Bronchial epithelial cell (primary cell): ENCODE results near the gene TMEM51. TPM values are rescaled to one million over a fixed set of nuclear protein-coding genes. Genes with fewer than 3 reads are reported as not detected.

Experiments
- DNase-seq: peaks from one replicate; pipeline ENCODE4 v3.0.0-alpha.2; 2010; ENCODE audit warnings: low read depth
- FAIRE-seq: peaks from 2 replicates; lab custom pipeline; 2011; peaks lifted over from hg19 to GRCh38; lab: Jason Lieb, UNC
- H3K27me3 ChIP-seq: 2 replicates; pipeline ENCODE4 v1.5.1; 2011; ENCODE audit warnings: low read length; ENCODE audit not compliant: control insufficient read depth, insufficient read depth
- H3K36me3 ChIP-seq: 2 replicates; pipeline ENCODE4 v1.5.1; 2011; ENCODE audit warnings: low read length; ENCODE audit not compliant: control insufficient read depth, insufficient read depth
- H3K4me3 ChIP-seq: 2 replicates; pipeline ENCODE4 v1.5.1; 2011; ENCODE audit warnings: mild to moderate bottlenecking, low read depth, low read length, control low read depth
- total RNA-seq: library from RNA; depleted of rRNA; stranded (reverse); fragments of >200 nt; gene quantifications from 2 replicates; pipeline ENCODE4 v1.2.1, GENCODE V29; 2014
- TF ChIP-seq, protein P1 (sequence below): IDR thresholded peaks from 2 replicates; pipeline ENCODE4 v1.5.1; 2011; ENCODE audit warnings: mild to moderate bottlenecking, moderate library complexity, low read length, control low read depth, inconsistent platforms; ENCODE audit not compliant: insufficient read depth, severe bottlenecking

The TMEM51 gene
- total RNA-seq, 1 donor from 2014 or later, result 5.3 TPM

DNA sequence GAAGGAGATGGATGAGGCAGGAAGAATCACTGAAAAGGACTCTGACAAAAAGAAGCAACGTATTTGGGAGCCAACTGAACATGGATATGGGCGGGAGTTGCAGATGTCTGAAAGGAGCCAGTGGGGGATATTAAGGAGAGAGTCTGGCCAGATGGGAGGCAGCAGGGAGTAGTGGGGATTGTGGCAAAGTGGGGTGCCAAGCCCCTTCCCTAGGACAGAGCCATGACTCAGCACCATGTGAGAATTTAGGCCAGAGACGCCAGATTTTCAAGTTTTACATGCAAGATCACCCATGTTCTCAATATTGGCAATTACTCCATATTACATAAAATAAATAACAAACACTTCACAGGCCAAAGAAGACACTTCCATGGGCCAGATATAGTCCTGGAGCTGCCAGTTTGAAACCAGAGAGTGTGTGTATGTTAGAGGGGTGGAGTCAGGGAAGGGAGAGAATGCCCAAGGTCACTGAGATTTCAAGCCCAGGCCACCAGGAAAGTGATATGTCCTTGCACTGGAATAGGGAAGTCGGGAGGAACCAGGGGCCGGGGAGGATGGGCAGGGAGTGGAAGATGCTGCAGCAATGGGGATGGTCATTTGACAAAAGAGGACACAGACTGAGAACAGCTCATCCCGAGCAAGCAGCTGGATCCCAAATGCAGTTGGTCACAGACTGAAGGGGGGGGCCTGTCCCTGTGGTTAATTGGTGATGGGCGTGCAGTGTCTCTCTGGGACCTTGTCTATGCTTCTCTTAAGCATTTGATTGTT is 23.5 kb downstream of the TMEM51 start:
- Histone ChIP-seq H3K27me3 (no peaks in the 10 kb centered on the region), H3K4me3 (no peak overlapping the region), H3K36me3 (no peaks in the 10 kb centered on the region)
- DNase-seq, result no peak
- TF ChIP-seq, protein P1, sequence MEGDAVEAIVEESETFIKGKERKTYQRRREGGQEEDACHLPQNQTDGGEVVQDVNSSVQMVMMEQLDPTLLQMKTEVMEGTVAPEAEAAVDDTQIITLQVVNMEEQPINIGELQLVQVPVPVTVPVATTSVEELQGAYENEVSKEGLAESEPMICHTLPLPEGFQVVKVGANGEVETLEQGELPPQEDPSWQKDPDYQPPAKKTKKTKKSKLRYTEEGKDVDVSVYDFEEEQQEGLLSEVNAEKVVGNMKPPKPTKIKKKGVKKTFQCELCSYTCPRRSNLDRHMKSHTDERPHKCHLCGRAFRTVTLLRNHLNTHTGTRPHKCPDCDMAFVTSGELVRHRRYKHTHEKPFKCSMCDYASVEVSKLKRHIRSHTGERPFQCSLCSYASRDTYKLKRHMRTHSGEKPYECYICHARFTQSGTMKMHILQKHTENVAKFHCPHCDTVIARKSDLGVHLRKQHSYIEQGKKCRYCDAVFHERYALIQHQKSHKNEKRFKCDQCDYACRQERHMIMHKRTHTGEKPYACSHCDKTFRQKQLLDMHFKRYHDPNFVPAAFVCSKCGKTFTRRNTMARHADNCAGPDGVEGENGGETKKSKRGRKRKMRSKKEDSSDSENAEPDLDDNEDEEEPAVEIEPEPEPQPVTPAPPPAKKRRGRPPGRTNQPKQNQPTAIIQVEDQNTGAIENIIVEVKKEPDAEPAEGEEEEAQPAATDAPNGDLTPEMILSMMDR, result no peak
- no peak for FAIRE-seq

DNA sequence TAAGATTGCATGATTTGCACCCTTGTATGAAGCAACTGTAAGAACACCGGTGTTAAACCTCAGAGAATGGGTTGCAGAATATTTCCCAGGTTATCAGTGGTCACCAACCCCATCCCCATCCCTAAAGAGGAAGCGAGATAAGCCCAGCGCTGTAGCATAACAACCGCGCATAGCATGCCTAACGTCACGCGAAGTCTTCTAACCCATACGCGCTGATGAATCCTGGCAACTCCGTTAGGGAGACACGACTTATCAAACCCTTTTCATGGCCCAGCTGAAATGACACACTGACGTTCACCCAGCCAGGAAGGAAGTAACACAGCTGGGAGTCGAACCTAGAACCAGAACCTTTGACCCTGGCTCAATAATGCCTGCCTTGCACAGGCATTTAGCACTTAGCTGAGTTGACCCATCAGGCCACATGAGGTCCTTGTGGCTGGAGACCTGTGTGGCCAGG is 24.2 kb downstream of the TMEM51 start:
- Histone ChIP-seq H3K36me3 (no peaks in the 10 kb centered on the region), H3K27me3 (no peaks in the 10 kb centered on the region), H3K4me3 (no peak overlapping the region)
- no peak for FAIRE-seq
- TF ChIP-seq, protein P1, result no peak
- no peak for DNase-seq

DNA sequence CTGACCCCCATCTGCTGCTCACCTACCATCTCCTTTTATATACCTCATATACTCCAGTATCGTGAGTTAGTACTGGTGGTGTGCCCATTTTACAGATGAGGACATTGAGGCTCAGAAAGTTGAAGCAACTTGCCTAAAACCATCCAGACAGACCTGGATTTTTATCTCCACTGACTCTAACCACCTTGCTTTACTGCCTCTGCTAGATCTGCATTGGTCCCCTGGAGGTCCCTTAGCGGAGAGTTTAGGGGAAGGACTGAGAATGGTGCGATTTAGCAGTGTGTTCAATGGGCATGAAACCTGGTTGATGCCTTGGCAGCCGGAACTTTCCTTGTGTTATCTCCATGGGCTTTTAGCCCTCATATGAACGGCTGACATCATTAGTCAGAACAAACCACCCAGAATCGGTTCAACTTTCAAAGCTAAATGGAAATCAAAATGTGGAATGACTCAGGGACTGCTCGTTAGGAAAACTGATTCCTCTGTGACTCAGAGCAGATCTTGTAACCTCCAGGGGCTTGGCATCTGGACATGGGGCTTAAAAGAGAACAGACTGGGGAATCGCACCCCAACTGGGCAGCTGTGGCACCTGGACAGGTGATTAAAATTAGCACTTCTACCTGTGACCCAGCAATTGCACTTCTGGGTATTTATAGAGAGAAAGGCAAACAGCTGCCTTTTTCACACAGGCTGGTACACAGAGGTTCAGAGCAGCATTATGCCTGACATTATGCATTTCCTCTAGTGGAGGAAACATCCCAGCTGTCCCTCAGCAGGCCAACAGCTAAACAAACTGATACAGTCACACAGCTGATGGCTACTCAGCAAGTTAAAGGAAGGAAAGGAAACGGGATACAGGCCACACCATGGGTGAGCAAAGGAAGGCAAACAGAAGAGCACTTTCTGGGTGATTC is 25.3 kb downstream of the TMEM51 start:
- DNase-seq (peak; percentile 96), FAIRE-seq (peak; percentile 94)
- TF ChIP-seq, protein P1, result no peak

DNA sequence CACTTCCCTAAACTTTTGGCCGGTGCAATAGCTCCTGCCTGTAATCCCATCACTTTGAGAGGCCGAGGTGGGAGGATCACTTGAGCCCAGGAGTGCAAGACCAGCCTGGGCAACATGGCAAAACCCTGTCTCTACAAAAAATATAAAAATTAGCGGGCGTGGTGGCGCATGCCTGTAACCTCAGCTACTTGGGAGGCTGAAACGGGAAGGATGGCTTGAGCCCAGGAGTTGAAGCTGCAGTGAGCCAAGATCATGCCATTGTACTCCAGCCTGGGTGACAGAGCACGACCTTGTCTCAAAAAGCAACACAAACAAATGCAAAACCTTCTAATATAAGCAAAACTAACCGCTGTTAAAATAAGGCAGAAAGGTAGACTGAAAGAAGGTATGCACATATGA is 25.9 kb downstream of the TMEM51 start:
- no peaks in the 10 kb centered on the region for H3K27me3 ChIP-seq
- no peak overlapping the region for H3K4me3 ChIP-seq
- TF ChIP-seq, protein P1, result no peak
- DNase-seq (no peak), FAIRE-seq (no peak)
- no peaks in the 10 kb centered on the region for H3K36me3 ChIP-seq

More for the DNA sequence above, 25.3 kb downstream of the TMEM51 start:
- H3K4me3 ChIP-seq, result no peak overlapping the region
- H3K27me3 ChIP-seq, result no peaks in the 10 kb centered on the region
- no peaks in the 10 kb centered on the region for H3K36me3 ChIP-seq

DNA sequence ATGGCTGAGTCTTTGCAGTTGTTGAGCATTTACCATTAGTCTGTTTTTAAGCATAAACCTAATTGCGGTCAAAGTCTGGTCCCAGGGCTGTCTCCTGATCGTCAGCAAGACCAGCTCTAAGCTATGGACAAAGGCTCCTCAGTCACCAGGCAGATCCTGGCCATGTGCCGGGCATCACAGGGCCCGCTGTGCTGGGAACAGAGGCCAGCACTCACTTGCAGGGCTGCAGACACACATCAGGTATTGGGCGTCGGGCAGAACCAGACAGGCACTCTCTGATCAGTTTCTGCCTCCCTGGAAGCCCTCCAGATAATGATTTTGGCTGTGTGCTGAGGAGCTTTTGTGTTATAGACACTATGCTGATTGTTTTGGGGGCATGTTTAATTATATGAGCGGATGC is 26.6 kb downstream of the TMEM51 start:
- Histone ChIP-seq H3K4me3 (no peak overlapping the region), H3K27me3 (no peaks in the 10 kb centered on the region), H3K36me3 (no peaks in the 10 kb centered on the region)
- TF ChIP-seq, protein P1, result no peak
- DNase-seq (no peak), FAIRE-seq (no peak)
